H9 (cell line): ENCODE measurements around the gene ATP1A4. TPM values are rescaled to one million over a fixed set of nuclear protein-coding genes. Genes with fewer than 3 reads are reported as not detected.

Experiments used
- DNase-seq: peaks from one replicate; pipeline ENCODE4 v3.0.0-alpha.2; 2017
- H2AFZ ChIP-seq: one replicate; pipeline ENCODE4 v1.6.1; 2013; ENCODE audit warnings: mild to moderate bottlenecking, low read length, control low read depth, moderate library complexity
- H2AK5ac ChIP-seq: 2 replicates; pipeline ENCODE4 v1.6.1; 2013; ENCODE audit warnings: low read length, control low read depth, mixed read lengths; ENCODE audit not compliant: insufficient read length
- H2BK120ac ChIP-seq: one replicate; pipeline ENCODE4 v1.6.1; 2013; ENCODE audit warnings: low read depth, mild to moderate bottlenecking, low read length, control low read depth, inconsistent platforms; ENCODE audit not compliant: poor library complexity, severe bottlenecking
- H2BK12ac ChIP-seq: 2 replicates; pipeline ENCODE4 v1.6.1; 2013; ENCODE audit warnings: low read length, control low read depth, mixed read lengths, low read depth; ENCODE audit not compliant: insufficient read length
- H2BK15ac ChIP-seq: 2 replicates; pipeline ENCODE4 v1.6.1; 2013; ENCODE audit warnings: low read depth, low read length, control low read depth
- H2BK20ac ChIP-seq: one replicate; pipeline ENCODE4 v1.6.1; 2013; ENCODE audit warnings: low read depth, mild to moderate bottlenecking, low read length, control low read depth, inconsistent platforms; ENCODE audit not compliant: poor library complexity, severe bottlenecking
- H2BK5ac ChIP-seq: 2 replicates; pipeline ENCODE4 v1.6.1; 2013; ENCODE audit warnings: low read length, control low read depth, mixed read lengths; ENCODE audit not compliant: insufficient read length
- H3K14ac ChIP-seq: 2 replicates; pipeline ENCODE4 v1.6.1; 2013; ENCODE audit warnings: low read length, control low read depth; ENCODE audit not compliant: insufficient read depth
- H3K18ac ChIP-seq: 2 replicates; pipeline ENCODE4 v1.6.1; 2013; ENCODE audit warnings: low read depth, mild to moderate bottlenecking, mixed read lengths, low read length, control low read depth; ENCODE audit not compliant: insufficient read length
- H3K23ac ChIP-seq: 2 replicates; pipeline ENCODE4 v1.6.1; 2013; ENCODE audit warnings: low read length, control low read depth, mixed read lengths, low read depth; ENCODE audit not compliant: insufficient read length
- H3K23me2 ChIP-seq: 2 replicates; pipeline ENCODE4 v1.6.1; 2013; ENCODE audit warnings: low read depth, mild to moderate bottlenecking, mixed read lengths, low read length, control low read depth; ENCODE audit not compliant: insufficient read length, poor library complexity, severe bottlenecking
- H3K27ac ChIP-seq: 2 replicates; pipeline ENCODE4 v1.5.1; 2013; ENCODE audit warnings: low read length, control low read depth, mixed read lengths, low read depth; ENCODE audit not compliant: insufficient read length
- H3K27me3 ChIP-seq: 2 replicates; pipeline ENCODE4 v1.6.1; 2013; ENCODE audit warnings: low read length, control low read depth, inconsistent platforms; ENCODE audit not compliant: insufficient read depth
- H3K4ac ChIP-seq: 2 replicates; pipeline ENCODE4 v1.6.1; 2013; ENCODE audit warnings: low read depth, mild to moderate bottlenecking, control low read depth, inconsistent platforms, low read length, moderate library complexity
- H3K4me1 ChIP-seq: 2 replicates; pipeline ENCODE4 v1.6.1; 2013; ENCODE audit warnings: low read length, control low read depth, inconsistent platforms; ENCODE audit not compliant: insufficient read depth
- H3K4me2 ChIP-seq: 2 replicates; pipeline ENCODE4 v1.6.1; 2013; ENCODE audit warnings: low read length, control low read depth, mixed read lengths; ENCODE audit not compliant: insufficient read length, insufficient read depth
- H3K56ac ChIP-seq: 2 replicates; pipeline ENCODE4 v1.6.1; 2013; ENCODE audit warnings: low read depth, mild to moderate bottlenecking, mixed read lengths, low read length, control low read depth; ENCODE audit not compliant: insufficient read length
- H3K79me1 ChIP-seq: 2 replicates; pipeline ENCODE4 v1.6.1; 2013; ENCODE audit warnings: low read depth, mild to moderate bottlenecking, moderate library complexity, low read length, control low read depth, inconsistent platforms; ENCODE audit not compliant: insufficient read depth, poor library complexity, severe bottlenecking
- H3K79me2 ChIP-seq: 2 replicates; pipeline ENCODE4 v1.6.1; 2013; ENCODE audit warnings: low read length, control low read depth, inconsistent platforms; ENCODE audit not compliant: insufficient read depth
- H3K9ac ChIP-seq: 2 replicates; pipeline ENCODE4 v1.6.1; 2013; ENCODE audit warnings: low read length, control low read depth, mixed read lengths; ENCODE audit not compliant: insufficient read length; ENCODE audit errors: extremely low read depth
- H3K9me3 ChIP-seq: one replicate; pipeline ENCODE4 v1.6.1; 2013; ENCODE audit warnings: low read depth, low read length, inconsistent platforms; ENCODE audit not compliant: control insufficient read depth
- H3T11ph ChIP-seq: one replicate; pipeline ENCODE4 v1.6.1; 2013; ENCODE audit warnings: mild to moderate bottlenecking, low read length, control low read depth, inconsistent platforms
- H4K20me1 ChIP-seq: one replicate; pipeline ENCODE4 v1.6.1; 2013; ENCODE audit not compliant: control insufficient read depth, insufficient read length, insufficient read depth
- H4K5ac ChIP-seq: 2 replicates; pipeline ENCODE4 v1.6.1; 2013; ENCODE audit warnings: low read depth, mild to moderate bottlenecking, mixed read lengths, low read length, control low read depth; ENCODE audit not compliant: insufficient read length
- H4K8ac ChIP-seq: replicated peaks from 2 replicates; pipeline ENCODE4 v1.6.1; 2013; ENCODE audit warnings: low read length, control low read depth, mixed read lengths, low read depth; ENCODE audit not compliant: insufficient read length
- H4K91ac ChIP-seq: 2 replicates; pipeline ENCODE4 v1.6.1; 2013; ENCODE audit warnings: low read depth, mild to moderate bottlenecking, moderate library complexity, mixed read lengths, low read length, control low read depth; ENCODE audit not compliant: insufficient read length
- H3K27ac Mint-ChIP-seq, 3 experiments: 2 replicates in 2 of 3; 3 replicates in 1 of 3; pipeline ENCODE4 v1.8.0; 2020 to 2021; ENCODE audit warnings: mixed read lengths in 3 of 3, mild to moderate bottlenecking in 1 of 3, moderate library complexity in 1 of 3
- H3K27me3 Mint-ChIP-seq: 2 replicates; pipeline ENCODE4 v1.8.0; 2021; ENCODE audit warnings: low read depth, mild to moderate bottlenecking, moderate library complexity, mixed read lengths
- H3K36me3 Mint-ChIP-seq, 3 experiments: 2 replicates in 2 of 3; 3 replicates in 1 of 3; pipeline ENCODE4 v1.8.0; 2020 to 2021; ENCODE audit warnings: low read depth in 3 of 3, mixed read lengths in 3 of 3; ENCODE audit not compliant: insufficient read depth in 1 of 3
- H3K4me1 Mint-ChIP-seq, 2 experiments: 2 replicates each; pipeline ENCODE4 v1.8.0; 2020; ENCODE audit warnings: mixed read lengths in 2 of 2
- H3K4me3 Mint-ChIP-seq, 2 experiments: 2 replicates in 1 of 2; 3 replicates in 1 of 2; pipeline ENCODE4 v1.8.0; 2020 to 2021; ENCODE audit warnings: mild to moderate bottlenecking in 2 of 2, mixed read lengths in 2 of 2, moderate library complexity in 1 of 2
- H3K9me3 Mint-ChIP-seq, 2 experiments: 2 replicates in 1 of 2; 3 replicates in 1 of 2; pipeline ENCODE4 v1.8.0; 2020; ENCODE audit warnings: mild to moderate bottlenecking in 2 of 2, mixed read lengths in 2 of 2, moderate library complexity in 1 of 2
- WGBS: extraction: QIAGEN DNeasy Blood & Tissue Kit; methylation state at CpG from one replicate; pipeline ENCODE4 v1.1.7; 2013; ENCODE audit warnings: missing lambda C conversion rate, low lambda C conversion rate, mixed read lengths; ENCODE audit not compliant: insufficient read length; ENCODE audit errors: extremely low coverage; 5-methylcytosine and 5-hydroxymethylcytosine counted together
- total RNA-seq: library from RNA; stranded (reverse); gene quantifications from 2 replicates; pipeline ENCODE4 v1.2.1, GENCODE V29; 2021
- TF ChIP-seq, protein P1 (sequence below): fragments of 200-600 bp; sonication (generic); conservative IDR thresholded peaks from 3 replicates; pipeline ENCODE4 v1.8.0; 2021; ENCODE audit warnings: antibody characterized with exemption, mild to moderate bottlenecking

ATP1A4 gene
- total RNA-seq, 1 experiment from 2014 or later, result 0.20 TPM

DNA sequence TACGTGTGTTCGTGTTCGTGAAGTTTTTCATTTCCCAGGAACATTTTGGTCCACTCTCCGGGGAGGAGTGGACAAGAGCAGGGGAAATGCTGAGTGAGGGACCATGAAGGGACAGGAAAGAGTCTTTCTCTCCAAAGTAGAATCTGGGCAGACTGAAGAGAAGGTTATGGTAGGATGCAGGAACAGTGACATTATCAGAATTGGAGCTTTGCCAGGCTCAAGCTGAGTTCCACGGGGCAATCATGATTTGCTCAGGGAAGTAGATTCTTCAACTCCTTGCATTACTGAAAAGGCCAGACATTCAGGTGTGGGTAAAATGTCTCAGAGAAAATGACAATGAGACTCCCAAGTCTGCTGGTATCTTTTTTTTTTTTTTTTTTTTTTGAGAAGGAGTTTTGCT, 16.6 kb downstream of the ATP1A4 start:
- Histone ChIP-seq H4K91ac (no peak overlapping the region), H2BK20ac (no peak overlapping the region), H3K23ac (no peak overlapping the region), H3K56ac (no peak overlapping the region), H3K4ac (no peak overlapping the region), H3K27ac (no peak overlapping the region), H3K9me3 (no peaks in the 10 kb centered on the region), H3T11ph (no peak overlapping the region), H3K23me2 (no peaks in the 10 kb centered on the region), H3K27me3 (no peaks in the 10 kb centered on the region), H2AK5ac (no peak overlapping the region), H3K79me1 (no peaks in the 10 kb centered on the region), H3K79me2 (no peaks in the 10 kb centered on the region), H2BK12ac (no peak overlapping the region), H4K20me1 (no peaks in the 10 kb centered on the region), H3K4me2 (no peak overlapping the region), H4K5ac (no peak overlapping the region), H3K18ac (no peak overlapping the region), H2BK5ac (no peak overlapping the region), H3K4me1 (peaks cover 26% of the 10 kb centered on the region), H2BK120ac (no peak overlapping the region), H4K8ac (no peak overlapping the region), H3K14ac (no peak overlapping the region), H2AFZ (no peak overlapping the region), H3K9ac (no peak overlapping the region), H2BK15ac (no peak overlapping the region)
- Mint-ChIP-seq H3K9me3 (no peaks in the 10 kb centered on the region; a peak in 1 of 5 replicates), H3K27ac (peak overlapping the region in 1 of 3 experiments; percentile 18; a peak in 1 of 7 replicates), H3K36me3 (peaks cover 0 to 3% (median 0%) of the 10 kb centered on the region in 3 experiments; a peak in 1 of 7 replicates), H3K4me3 (no peak overlapping the region), H3K4me1 (peaks cover 53 to 62% of the 10 kb centered on the region in 2 experiments), H3K27me3 (peaks cover 56% of the 10 kb centered on the region)
- TF ChIP-seq, protein P1, sequence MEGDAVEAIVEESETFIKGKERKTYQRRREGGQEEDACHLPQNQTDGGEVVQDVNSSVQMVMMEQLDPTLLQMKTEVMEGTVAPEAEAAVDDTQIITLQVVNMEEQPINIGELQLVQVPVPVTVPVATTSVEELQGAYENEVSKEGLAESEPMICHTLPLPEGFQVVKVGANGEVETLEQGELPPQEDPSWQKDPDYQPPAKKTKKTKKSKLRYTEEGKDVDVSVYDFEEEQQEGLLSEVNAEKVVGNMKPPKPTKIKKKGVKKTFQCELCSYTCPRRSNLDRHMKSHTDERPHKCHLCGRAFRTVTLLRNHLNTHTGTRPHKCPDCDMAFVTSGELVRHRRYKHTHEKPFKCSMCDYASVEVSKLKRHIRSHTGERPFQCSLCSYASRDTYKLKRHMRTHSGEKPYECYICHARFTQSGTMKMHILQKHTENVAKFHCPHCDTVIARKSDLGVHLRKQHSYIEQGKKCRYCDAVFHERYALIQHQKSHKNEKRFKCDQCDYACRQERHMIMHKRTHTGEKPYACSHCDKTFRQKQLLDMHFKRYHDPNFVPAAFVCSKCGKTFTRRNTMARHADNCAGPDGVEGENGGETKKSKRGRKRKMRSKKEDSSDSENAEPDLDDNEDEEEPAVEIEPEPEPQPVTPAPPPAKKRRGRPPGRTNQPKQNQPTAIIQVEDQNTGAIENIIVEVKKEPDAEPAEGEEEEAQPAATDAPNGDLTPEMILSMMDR, result no peak
- DNase-seq, result no peak
- WGBS, result no CpG with 5 or more reads among the region's 5 CpGs
